Caco-2 (cell line): ENCODE measurements around the gene KNL1. TPM values are rescaled to one million over a fixed set of nuclear protein-coding genes. Genes with fewer than 3 reads are reported as not detected.
"Not testable (repeated sequence)": the region's sequence is repeated elsewhere in the genome, so short reads cannot be mapped to it uniquely, and the experiment has no call there.

Experiments used
- BruUV-seq: library from RNA; stranded (reverse); fragments of 400-500 nt; replicated peaks from 2 replicates; lab custom pipeline; 2021; lab: Mats Ljungman, UMichigan
- CTCF ChIA-PET: fragments of 300-600 bp; sonication (Branson Sonifier 250); formaldehyde crosslinking; loops from one replicate; lab custom pipeline; 2022; ENCODE audit warnings: antibody characterized with exemption; lab: Charles Lee
- POLR2A ChIA-PET: fragments of 300-600 bp; sonication (Branson Sonifier 250); formaldehyde crosslinking; loops from one replicate; lab custom pipeline; 2022; ENCODE audit warnings: antibody characterized with exemption; lab: Charles Lee
- DNase-seq, 2 experiments: peaks; one replicate each; pipeline versions ENCODE4 v3.0.0 to v3.0.0-alpha.2; 2020 to 2022
- H3K27me3 ChIP-seq: replicated peaks from 2 replicates; pipeline ENCODE4 v1.6.0; 2011; ENCODE audit warnings: low read length; ENCODE audit not compliant: control insufficient read depth, insufficient read depth
- H3K36me3 ChIP-seq: 2 replicates; pipeline ENCODE4 v1.5.1; 2011; ENCODE audit warnings: low read length; ENCODE audit not compliant: control insufficient read depth, insufficient read depth
- H3K4me1 ChIP-seq: fragments of 250-450 bp; sonication (Bioruptor Pico); 2 replicates; pipeline ENCODE4 v1.5.1; 2020; ENCODE audit warnings: mild to moderate bottlenecking
- H3K4me3 ChIP-seq: 2 replicates; pipeline ENCODE4 v1.5.1; 2011; ENCODE audit warnings: low read depth, mild to moderate bottlenecking, control low read depth, low read length
- H3K9me3 ChIP-seq: fragments of 250-450 bp; sonication (Bioruptor Pico); 2 replicates; pipeline ENCODE4 v1.5.1; 2020; ENCODE audit warnings: mild to moderate bottlenecking, moderate library complexity
- H3K27ac Mint-ChIP-seq: one replicate; pipeline ENCODE4 v1.8.0; 2022; ENCODE audit warnings: mixed read lengths; ENCODE audit not compliant: unreplicated experiment
- H3K27me3 Mint-ChIP-seq: one replicate; pipeline ENCODE4 v1.8.0; 2022; ENCODE audit warnings: mixed read lengths; ENCODE audit not compliant: insufficient read depth, unreplicated experiment
- H3K36me3 Mint-ChIP-seq: one replicate; pipeline ENCODE4 v1.8.0; 2022; ENCODE audit warnings: mild to moderate bottlenecking, mixed read lengths; ENCODE audit not compliant: insufficient read depth, unreplicated experiment
- H3K4me1 Mint-ChIP-seq: one replicate; pipeline ENCODE4 v1.8.0; 2022; ENCODE audit warnings: low read depth, mixed read lengths; ENCODE audit not compliant: unreplicated experiment
- H3K4me3 Mint-ChIP-seq: one replicate; pipeline ENCODE4 v1.8.0; 2022; ENCODE audit warnings: mild to moderate bottlenecking, moderate library complexity, mixed read lengths; ENCODE audit not compliant: unreplicated experiment
- H3K9me3 Mint-ChIP-seq: one replicate; pipeline ENCODE4 v1.8.0; 2022; ENCODE audit warnings: mixed read lengths; ENCODE audit not compliant: unreplicated experiment
- intact Hi-C: fragments of 100-400 bp; cut with micrococcal nuclease; formaldehyde crosslinking; loops from one replicate; pipeline ENCODE4 v1.10.0; 2022; ENCODE audit not compliant: unreplicated experiment
- total RNA-seq: library from RNA; stranded (reverse); gene quantifications from 2 replicates; pipeline ENCODE4 v1.2.3, GENCODE V29; 2022
- TF ChIP-seq, protein P1 (sequence below), 2 experiments: fragments of 200-600 bp in 1 of 2; IDR thresholded peaks; 1 replicate in 1 of 2; 2 replicates in 1 of 2; pipeline versions ENCODE4 v1.5.1 to v1.8.0; 2011 to 2022; ENCODE audit warnings: antibody characterized with exemption in 1 of 2, control low read depth in 1 of 2, inconsistent platforms in 1 of 2, low read depth in 1 of 2, low read length in 1 of 2, mild to moderate bottlenecking in 1 of 2, moderate library complexity in 1 of 2; ENCODE audit not compliant: insufficient read depth in 1 of 2, severe bottlenecking in 1 of 2, unreplicated experiment in 1 of 2

KNL1 gene
- total RNA-seq, 1 experiment from 2014 or later: 29.5 TPM

DNA sequence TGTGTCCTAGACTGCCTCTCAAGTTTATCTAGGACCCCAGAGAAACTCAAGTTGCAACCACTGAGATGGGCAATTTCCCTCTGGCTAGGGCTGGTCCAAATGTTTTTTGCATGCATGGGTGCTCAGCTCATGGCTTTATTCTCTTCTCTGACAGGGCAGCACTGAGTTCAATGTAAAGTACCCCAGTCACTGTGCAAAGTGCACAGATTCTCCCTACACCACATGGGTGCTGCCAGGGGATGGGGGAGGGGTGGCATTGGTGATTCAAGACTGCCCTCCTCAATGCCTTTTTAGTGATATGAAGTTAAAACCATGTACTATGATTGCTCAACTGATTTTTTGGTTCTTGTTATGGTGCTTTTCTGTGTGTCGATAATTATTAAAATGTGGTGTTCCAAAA is 86.1 kb downstream of the KNL1 start:
- TF ChIP-seq, protein P1, sequence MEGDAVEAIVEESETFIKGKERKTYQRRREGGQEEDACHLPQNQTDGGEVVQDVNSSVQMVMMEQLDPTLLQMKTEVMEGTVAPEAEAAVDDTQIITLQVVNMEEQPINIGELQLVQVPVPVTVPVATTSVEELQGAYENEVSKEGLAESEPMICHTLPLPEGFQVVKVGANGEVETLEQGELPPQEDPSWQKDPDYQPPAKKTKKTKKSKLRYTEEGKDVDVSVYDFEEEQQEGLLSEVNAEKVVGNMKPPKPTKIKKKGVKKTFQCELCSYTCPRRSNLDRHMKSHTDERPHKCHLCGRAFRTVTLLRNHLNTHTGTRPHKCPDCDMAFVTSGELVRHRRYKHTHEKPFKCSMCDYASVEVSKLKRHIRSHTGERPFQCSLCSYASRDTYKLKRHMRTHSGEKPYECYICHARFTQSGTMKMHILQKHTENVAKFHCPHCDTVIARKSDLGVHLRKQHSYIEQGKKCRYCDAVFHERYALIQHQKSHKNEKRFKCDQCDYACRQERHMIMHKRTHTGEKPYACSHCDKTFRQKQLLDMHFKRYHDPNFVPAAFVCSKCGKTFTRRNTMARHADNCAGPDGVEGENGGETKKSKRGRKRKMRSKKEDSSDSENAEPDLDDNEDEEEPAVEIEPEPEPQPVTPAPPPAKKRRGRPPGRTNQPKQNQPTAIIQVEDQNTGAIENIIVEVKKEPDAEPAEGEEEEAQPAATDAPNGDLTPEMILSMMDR (IDR thresholded peaks at IDR 0.05; ENCODE audit: insufficient read depth in 1 of 2, low read depth in 1 of 2, low read length in 1 of 2, severe bottlenecking in 1 of 2, unreplicated experiment in 1 of 2): no peak
- Histone ChIP-seq H3K27me3 (no peaks in the 10 kb centered on the region), H3K9me3 (no peaks in the 10 kb centered on the region), H3K4me1 (no peaks in the 10 kb centered on the region), H3K4me3 (no peak overlapping the region), H3K36me3 (no peaks in the 10 kb centered on the region)
- Mint-ChIP-seq H3K4me3 (no peak overlapping the region), H3K9me3 (no peaks in the 10 kb centered on the region), H3K27ac (no peak overlapping the region), H3K27me3 (no peaks in the 10 kb centered on the region), H3K36me3 (no peaks in the 10 kb centered on the region), H3K4me1 (peaks cover 20% of the 10 kb centered on the region)
- CTCF ChIA-PET: no interaction called here
- intact Hi-C loops: no loop called here
- no TSS peak for BruUV-seq
- DNase-seq: peak in 1 of 2 experiments; percentile 13
- POLR2A ChIA-PET: no interaction called here

DNA sequence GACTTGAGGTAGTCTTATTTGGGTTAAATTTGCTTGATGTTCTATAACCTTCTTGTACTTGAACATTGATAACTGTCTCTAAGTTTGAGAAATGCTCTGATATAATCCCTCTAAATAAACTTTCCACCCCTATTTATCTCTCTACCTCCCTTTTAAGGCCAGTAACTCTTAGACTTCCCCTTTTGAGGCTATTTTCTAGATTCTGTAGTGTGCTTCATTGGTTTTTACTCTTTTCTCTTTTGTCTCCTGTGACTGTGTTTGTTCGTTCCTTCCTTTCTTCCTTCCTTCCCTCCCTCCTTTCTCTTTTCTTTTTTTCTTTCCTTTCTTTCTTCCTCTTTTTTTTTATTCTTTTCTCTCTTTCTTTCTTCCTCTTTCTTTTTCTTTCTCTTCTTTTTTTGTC is 86.9 kb downstream of the KNL1 start:
- H3K4me3 Mint-ChIP-seq, H3K27me3 Mint-ChIP-seq, POLR2A ChIA-PET, H3K36me3 Mint-ChIP-seq, H3K9me3 Mint-ChIP-seq, H3K4me1 ChIP-seq, H3K9me3 ChIP-seq, BruUV-seq, CTCF ChIA-PET, H3K4me3 ChIP-seq, H3K36me3 ChIP-seq, intact Hi-C loops, H3K27me3 ChIP-seq, H3K27ac Mint-ChIP-seq, DNase-seq: not testable (repeated sequence)
- H3K4me1 Mint-ChIP-seq: peaks cover 20% of the 10 kb centered on the region

DNA sequence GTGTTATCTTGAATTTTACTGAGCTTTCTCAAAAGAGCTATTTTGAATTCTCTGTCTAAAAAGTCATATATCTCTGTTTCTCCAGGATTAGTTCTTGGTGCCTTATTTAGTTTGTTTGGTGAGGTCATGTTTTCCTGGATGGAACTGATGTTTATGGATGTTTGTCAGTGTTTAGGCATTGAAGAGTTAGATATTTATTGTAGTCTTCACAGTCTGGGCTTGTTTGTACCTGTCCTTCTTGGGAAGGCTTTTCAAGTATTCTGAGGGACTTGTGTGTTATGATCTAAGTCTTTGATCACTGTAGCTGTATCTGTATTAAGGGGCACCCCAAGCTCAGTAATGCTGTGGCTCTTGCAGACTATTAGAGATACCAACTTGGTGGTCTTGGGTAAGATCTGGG is 90.3 kb downstream of the KNL1 start:
- H3K36me3 ChIP-seq: no peaks in the 10 kb centered on the region
- H3K4me1 ChIP-seq: no peaks in the 10 kb centered on the region
- H3K27me3 ChIP-seq: no peaks in the 10 kb centered on the region
- Mint-ChIP-seq H3K4me3 (no peak overlapping the region), H3K27ac (no peak overlapping the region), H3K36me3 (no peaks in the 10 kb centered on the region), H3K4me1 (peaks cover 10% of the 10 kb centered on the region), H3K9me3 (no peaks in the 10 kb centered on the region), H3K27me3 (no peaks in the 10 kb centered on the region)
- TF ChIP-seq, protein P1 (IDR thresholded peaks at IDR 0.05; ENCODE audit: insufficient read depth in 1 of 2, low read depth in 1 of 2, low read length in 1 of 2, severe bottlenecking in 1 of 2, unreplicated experiment in 1 of 2): no peak
- intact Hi-C loops: no loop called here
- ChIA-PET CTCF (no interaction called here), POLR2A (interaction anchor here (0.5 kb wide), 1 partner anchor 95 kb away, joined by 3 read pairs; no protein-coding TSS in a partner anchor)
- no peak for DNase-seq
- H3K9me3 ChIP-seq: no peaks in the 10 kb centered on the region
- H3K4me3 ChIP-seq: no peak overlapping the region
- no TSS peak for BruUV-seq

DNA sequence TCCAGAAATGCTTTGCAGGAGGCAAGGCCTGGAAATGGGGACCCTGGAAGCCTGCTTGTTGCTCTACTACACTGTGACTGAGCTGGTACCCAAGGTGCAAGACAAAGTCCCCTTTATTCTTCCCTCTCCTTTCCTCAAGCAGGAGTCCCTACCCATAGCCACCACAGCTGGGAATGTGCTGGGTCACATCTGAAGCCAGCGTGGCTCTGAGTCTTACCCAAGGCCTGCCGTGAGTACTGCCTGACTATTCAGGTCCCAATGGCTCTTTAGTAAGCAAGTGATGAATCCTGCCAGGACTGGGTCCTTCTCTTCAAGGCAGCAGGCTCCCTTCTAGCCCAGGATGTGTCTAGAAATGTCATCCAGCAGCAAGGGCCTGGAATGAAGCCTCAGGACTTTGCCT is 91.3 kb downstream of the KNL1 start:
- Mint-ChIP-seq H3K4me1 (peaks cover 9% of the 10 kb centered on the region), H3K4me3 (no peak overlapping the region), H3K27me3 (no peaks in the 10 kb centered on the region), H3K36me3 (no peaks in the 10 kb centered on the region), H3K9me3 (no peaks in the 10 kb centered on the region), H3K27ac (no peak overlapping the region)
- TF ChIP-seq, protein P1 (IDR thresholded peaks at IDR 0.05; ENCODE audit: insufficient read depth in 1 of 2, low read depth in 1 of 2, low read length in 1 of 2, severe bottlenecking in 1 of 2, unreplicated experiment in 1 of 2): no peak
- intact Hi-C loops: no loop called here
- H3K36me3 ChIP-seq: no peaks in the 10 kb centered on the region
- H3K4me1 ChIP-seq: no peaks in the 10 kb centered on the region
- no peak for DNase-seq
- no peaks in the 10 kb centered on the region for H3K9me3 ChIP-seq
- H3K4me3 ChIP-seq: no peak overlapping the region
- H3K27me3 ChIP-seq: no peaks in the 10 kb centered on the region
- ChIA-PET POLR2A (no interaction called here), CTCF (no interaction called here)
- BruUV-seq: no TSS peak
